ENCODE results near the gene VEGFC.

VEGFC gene

DNA sequence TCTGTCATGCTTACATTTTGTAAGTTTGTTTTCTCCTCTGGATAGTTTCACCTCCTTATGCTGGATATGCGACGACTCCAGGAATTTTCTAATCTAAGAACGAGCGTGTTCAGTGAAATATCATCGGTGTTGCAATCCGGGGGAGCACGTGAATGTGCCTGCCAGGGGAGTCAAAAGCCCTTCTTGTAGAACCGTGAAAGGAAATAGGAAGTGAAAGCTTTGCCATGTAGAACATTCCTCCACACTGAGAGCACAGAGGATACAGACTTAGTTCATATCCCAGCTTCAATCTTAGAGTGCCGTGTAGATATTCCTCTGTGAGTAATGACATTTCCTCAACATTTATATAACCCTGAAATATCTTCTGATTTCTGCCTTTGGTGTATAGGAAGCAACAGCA, 121.2 kb downstream of the VEGFC start:
- no peak for DNase-seq

DNA sequence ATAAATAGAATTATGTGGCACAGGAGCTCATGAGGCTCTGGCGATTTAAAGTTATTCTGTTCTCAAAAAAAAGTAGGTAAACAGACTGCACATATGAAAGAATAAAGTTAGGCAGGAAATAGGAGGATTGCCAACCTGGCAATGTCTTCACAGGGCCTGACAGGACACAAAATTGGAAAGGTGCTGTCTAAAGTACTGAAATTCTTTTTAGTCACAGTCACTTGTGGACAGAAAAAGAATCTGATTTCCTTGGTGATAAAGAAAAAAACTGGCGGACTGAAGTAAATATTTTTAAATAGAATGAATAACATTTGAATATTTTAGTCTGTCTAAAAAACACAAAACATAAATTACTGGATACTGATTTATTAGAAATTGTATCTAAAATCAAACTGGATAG, 124.4 kb downstream of the VEGFC start:
- no peak for DNase-seq

DNA sequence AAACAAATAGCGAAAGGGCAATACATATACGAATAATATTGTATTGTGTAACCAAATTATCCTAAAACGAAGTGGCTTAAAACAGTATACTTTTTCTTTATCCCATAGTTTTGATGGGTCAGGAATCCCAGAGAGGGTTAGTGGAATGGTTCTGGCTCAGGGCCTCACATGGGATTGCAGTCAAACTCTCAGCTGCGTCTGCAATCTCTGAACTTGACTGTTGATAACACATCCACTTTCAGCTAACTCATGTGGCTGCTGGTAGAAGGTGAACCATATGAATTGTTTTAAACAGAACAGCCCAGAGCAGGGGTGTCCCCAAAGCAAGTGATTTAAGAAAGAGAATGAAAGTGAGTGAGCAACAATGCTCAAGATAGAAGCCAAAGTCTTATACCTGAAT, 127.8 kb downstream of the VEGFC start:
- DNase-seq, result no peak

DNA sequence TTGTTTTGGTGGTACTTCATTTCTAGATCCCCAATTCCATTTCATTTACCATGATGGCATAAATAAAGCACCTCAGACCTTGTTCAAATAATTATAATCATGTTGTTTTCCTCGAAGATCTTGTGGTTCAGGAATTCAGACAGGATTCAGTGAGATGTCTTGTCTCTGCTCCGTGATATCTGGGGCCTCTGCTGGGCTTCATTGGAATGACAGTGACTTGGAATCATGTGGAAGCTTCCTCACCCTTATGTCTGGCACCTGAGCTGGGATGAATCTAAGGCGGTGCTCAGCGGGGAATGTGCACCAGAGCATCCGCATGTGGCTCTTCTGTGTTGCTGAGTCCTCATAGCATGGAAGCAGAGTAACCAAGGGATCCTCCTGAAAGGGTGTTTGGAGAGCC, 132.2 kb downstream of the VEGFC start:
- no peak for DNase-seq

DNA sequence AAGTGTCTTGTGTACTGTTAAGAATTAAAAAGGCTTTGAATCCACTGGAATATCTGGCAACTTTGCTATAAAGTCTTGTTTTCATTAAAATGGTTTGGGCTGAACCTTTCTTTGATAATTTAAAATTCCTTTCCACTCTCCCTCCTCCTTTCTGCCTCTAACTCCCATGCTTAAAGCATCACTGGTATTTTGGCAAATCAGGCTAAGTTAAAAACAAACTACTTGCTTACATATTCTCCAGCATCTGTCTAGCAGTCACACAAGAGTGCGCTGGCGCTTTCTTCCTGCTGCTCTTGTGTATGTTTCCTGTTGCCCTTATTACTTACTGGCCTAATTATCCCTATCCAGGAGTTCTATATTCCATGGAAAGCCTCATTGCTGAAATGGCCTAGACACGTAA, 136.6 kb downstream of the VEGFC start:
- peak; percentile 23 for DNase-seq

DNA sequence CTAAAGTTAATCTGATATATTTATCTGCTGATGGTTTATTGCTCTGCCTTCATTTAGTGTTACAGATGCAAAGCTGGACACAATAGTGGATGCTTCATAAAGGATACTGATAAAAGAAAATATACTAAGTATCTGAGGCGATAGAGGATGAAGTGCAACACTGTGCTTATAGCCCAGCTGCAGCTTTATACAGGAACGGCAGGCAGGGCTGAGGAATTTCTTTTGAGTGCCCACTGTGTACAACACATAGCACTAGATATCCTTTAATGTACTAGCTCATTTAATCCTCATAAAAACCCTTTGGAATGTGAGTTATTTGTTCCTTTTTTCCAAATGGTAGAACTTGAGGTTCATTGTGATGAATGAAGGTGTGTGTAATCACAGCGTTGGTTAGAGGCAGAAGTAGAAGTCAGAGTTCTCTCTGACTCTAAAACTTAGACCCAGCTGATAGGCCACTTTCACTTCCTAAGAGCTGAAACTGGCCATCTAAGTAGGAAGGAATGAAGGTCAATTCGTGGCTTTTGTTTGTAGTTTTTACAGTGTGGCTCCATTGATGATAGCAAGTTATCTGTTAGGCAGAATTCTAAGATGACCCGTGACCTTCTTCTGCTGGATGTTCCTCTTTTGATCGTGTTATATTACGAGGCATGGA, 138.0 kb downstream of the VEGFC start:
- no peak for DNase-seq

DNA sequence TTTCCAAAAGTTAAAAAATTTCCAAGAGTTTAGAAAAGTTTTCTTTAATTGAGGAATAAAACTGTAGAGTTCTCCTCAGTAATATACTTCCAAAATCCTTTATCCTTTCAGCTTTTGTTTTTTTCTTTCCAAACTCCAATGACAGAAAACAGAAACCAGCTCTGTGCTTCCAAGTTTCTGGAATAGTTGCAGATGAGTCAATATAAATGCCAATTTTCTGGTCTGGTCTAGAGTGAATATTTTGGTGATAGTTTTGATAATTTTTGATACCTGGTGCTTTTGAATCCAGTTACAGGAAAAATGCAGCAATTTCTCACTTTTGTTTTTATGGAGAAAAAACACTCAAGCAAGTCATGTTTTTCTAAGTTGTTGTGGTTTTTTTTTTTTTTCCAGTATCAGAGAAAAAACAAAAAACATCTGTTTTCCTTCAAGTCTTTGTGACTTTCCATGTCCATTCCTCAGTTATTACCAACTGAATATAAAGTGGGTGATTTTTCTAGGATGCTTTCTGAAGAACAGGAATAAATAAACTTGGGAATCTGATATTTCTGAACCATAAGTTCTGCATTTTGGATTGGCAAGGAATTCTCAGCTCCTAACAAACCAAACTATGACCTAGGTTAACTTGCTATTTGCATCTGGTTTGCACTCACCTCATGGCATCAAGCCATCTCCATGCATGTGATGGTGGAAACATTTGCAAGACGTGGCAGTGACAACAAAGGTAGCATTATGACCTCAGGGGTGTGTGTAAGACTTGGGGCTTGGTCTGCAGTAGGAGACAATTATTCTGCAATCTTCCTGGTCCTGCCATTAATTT, 139.1 kb downstream of the VEGFC start:
- no peak for DNase-seq

DNA sequence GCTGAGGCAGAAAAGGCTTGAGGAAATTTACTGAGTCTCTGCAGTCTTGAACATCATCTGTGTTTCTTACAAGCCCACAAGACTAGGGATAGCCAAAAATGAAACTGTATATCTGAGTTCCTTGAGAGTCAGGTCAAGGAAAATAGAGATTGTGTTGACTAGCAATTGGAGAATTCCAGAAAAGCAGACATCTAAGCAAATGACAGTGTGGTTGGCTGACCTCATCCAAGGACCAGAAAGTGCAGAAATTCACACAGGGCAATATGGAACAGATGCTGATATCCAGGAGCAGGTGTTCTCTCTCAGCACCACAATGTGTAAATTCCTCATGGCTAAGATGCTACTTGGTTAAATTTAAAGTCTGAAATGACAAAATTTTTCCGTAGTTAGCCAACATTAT, 146.4 kb downstream of the VEGFC start:
- DNase-seq, result no peak

DNA sequence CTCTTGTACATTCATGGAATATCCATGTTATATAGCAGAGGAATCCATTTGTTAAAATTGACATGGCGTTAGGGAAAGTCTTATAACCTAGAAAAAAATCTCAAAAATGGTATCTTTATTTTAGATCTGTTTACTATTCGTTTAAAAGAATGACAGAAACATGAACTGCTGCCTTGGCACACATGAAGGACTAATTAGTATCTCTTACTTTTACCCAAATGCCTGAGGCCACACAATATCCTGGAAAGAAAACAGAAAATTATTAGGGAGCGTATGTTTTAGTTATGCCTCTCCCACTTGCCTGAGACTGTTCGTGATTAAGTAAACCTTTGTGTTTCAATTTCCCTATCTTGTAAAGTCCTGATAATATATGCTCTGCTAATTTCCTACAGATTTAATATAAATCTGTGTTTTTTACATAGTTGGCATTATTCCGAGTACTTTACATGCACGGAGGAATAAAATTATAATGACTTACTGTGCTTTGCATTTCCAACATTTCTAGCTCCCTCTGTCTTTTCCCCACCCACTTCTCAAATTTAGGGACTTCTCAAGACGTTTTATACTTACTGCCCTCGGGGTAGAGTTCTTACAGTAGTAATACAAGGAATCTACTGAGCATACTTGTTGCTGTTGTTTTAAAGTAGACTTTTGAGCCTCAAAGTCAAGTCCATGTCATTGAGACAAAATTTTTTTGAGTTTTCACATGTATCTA, 147.3 kb downstream of the VEGFC start:
- DNase-seq, result peak; percentile 1

DNA sequence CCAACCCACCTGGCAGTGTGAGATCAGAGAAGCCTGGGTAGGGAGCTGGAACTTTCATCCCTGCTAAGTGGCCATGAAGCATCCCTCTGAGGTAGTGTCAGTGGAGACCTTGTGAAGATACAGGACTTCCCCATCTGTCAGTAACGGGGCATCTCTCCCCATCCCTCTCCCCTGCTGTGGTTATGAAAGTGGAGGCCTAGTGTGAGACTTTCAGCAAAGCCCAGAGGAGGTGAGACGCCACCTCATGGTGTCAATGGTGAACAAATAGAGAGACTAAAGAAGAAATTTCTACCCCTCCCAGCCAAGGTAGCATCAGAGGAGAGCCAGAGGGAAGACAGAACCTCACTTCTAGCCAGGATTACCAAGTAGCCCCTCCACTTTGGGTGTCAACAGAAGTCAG, 150.2 kb downstream of the VEGFC start:
- peak; percentile 1 for DNase-seq

DNA sequence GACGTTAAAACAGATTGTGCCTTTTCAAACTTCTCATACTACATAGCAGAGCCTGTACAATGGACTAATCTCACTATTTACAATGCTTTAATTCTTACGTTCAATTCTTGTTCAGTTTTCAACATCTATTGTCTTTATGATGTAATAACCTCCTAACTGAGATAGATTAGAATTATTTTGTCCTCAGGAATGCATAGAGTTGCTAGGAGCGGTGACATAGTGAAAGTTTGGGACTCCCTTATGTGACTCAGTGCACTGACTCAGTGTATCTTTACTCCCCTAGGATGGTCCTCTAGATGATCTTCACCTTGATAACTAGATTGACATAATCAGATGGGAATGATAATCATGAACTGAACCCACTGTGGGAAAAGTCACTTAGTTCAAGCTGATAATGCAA, 151.5 kb downstream of the VEGFC start:
- no peak for DNase-seq

DNA sequence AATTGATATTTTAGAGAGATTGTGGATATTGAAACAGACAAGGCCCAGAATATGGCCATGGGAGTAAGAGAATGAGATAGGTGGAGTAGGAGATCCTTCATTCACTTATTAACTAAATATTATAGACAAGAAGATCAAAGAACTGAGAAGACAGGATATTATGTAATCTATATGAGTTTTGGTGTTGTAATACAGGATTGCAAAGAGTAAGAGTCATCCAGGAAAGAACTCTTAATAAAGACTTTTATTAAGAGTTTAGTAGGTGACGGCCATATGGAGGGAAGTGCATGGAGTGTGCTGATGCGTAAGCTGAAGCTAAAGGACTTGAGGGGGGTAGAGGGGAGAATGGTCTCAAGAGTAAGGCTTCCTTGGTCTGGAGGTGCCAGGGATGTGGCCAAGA, 153.7 kb downstream of the VEGFC start:
- DNase-seq, result no peak

DNA sequence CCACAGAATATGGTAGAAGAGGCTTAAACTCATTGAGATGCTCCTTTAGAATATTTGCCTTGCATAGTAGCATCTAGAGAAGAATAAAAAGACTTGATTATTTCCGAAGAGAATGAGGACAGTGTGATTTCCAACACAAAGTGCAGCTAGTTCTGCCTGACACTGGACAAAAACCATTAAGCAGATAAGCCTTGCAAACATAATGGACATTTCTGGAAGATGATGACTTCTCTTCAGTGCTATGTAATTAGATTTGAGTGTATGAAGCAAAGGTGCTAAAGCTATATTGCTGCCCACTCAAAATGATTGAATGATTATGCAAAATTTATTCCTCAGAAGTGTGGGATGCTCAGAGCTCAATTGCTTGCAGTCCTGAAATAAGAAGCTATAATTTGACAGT, 156.4 kb downstream of the VEGFC start:
- DNase-seq, result no peak

DNA sequence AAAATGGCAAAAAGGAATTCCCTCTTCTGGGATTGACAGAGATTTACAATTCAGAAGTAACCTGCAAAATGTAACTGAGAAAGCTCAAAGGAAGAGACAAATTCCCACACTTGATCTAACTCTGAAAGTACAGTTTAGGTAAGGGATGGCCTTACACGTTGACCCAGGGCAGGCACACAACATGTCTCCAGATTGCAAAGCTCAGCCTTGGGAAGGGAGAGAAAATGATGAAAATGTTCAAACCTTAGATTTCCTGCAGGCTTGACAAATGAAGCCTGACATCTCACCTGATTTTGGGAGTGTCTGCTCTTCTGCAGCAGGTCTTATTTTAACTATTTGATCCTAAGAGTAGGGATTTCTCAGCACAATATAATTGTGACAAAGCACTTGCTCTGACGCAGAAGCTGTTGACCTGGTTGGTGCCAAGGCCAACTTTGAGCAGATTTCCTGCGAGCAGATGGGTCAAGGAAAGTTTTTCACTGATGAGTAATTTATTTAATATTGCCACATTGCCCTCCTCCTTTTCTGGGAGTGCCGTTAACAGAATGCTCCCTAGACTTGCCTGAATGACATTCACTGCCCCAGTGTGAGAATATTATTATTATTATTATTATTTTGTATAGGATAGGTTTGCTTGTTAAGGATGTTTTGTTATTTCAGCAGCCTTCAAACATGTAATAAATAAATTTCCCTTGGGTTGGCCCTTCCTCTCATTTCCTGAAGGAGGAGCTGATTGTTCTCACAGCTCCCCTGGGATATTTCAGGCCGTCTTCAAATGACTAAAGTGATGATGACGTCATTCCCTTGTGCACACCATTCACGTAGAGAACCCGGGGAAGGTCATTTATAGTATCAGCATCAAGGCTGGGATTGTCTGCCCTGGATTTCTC, 157.1 kb downstream of the VEGFC start:
- peak; percentile 46 for DNase-seq
